HG03108 (cell line): Measurements from ENCODE around the gene TIGIT.

ENCODE experiments used
- ATAC-seq: cut with Tn5 transposase; IDR thresholded peaks from one replicate; pipeline ENCODE4 v1.9.1; 2021; ENCODE audit warnings: moderate library complexity; ENCODE audit not compliant: unreplicated experiment

TIGIT gene

GRCh38 chr3:114310695-114311094, 16.9 kb downstream of the TIGIT start:
- ATAC-seq = no peak

- no peak for ATAC-seq
These were observed 19.6 kb downstream of the TIGIT start for GRCh38 chr3:114313426-114313825.

GRCh38 chr3:114314282-114314681, 20.5 kb downstream of the TIGIT start:
- no peak for ATAC-seq

- ATAC-seq = no peak
These were observed 24.5 kb downstream of the TIGIT start for GRCh38 chr3:114318295-114318694.

GRCh38 chr3:114319453-114319852, 25.6 kb downstream of the TIGIT start:
- no peak for ATAC-seq

- no peak for ATAC-seq
These were observed 26.4 kb downstream of the TIGIT start for GRCh38 chr3:114320246-114320645.

GRCh38 chr3:114323546-114324254, 29.9 kb downstream of the TIGIT start:
- ATAC-seq = peak; percentile 73

GRCh38 chr3:114327665-114328064, 33.8 kb downstream of the TIGIT start:
- no peak for ATAC-seq

- no peak for ATAC-seq
These were observed 34.5 kb downstream of the TIGIT start for GRCh38 chr3:114328345-114328744.

- no peak for ATAC-seq
These were observed 36.0 kb downstream of the TIGIT start for GRCh38 chr3:114329823-114330222.

- no peak for ATAC-seq
These were observed 37.2 kb downstream of the TIGIT start for GRCh38 chr3:114331007-114331406.

- no peak for ATAC-seq
These were observed 37.9 kb downstream of the TIGIT start for GRCh38 chr3:114331710-114332109.

- ATAC-seq = peak; percentile 44
These were observed 38.7 kb downstream of the TIGIT start for GRCh38 chr3:114332342-114333179.

- ATAC-seq = no peak
These were observed 39.5 kb downstream of the TIGIT start for GRCh38 chr3:114333180-114333922.

GRCh38 chr3:114333923-114334240, 40.1 kb downstream of the TIGIT start:
- ATAC-seq = no peak

- no peak for ATAC-seq
These were observed 42.4 kb downstream of the TIGIT start for GRCh38 chr3:114336122-114336697.

GRCh38 chr3:114336857-114337256, 43.0 kb downstream of the TIGIT start:
- ATAC-seq = no peak

GRCh38 chr3:114338651-114339357, 45.0 kb downstream of the TIGIT start:
- ATAC-seq = no peak

- ATAC-seq = no peak
These were observed 50.7 kb downstream of the TIGIT start for GRCh38 chr3:114344492-114344891.

- no peak for ATAC-seq
These were observed 56.4 kb downstream of the TIGIT start for GRCh38 chr3:114350271-114350670.

GRCh38 chr3:114350690-114351089, 56.9 kb downstream of the TIGIT start:
- no peak for ATAC-seq
